ENCODE measurements around the gene PTPN5.
"Not testable (repeated sequence)": the region's sequence is repeated elsewhere in the genome, so short reads cannot be mapped to it uniquely, and the experiment has no call there.

Gene PTPN5

GRCh38 chr11:18791207-18791968 lies at the start of gene PTPN5:
PTPN5 (minus strand) TSS chr11:18791798; CDS start chr11:18771958, 19,840 bp downstream.
- DNase-seq (ENCODE audit: low read depth, low spot score) = no peak
- H3K4me3 ChIP-seq (ENCODE audit: low read depth, low read length) = peak within 1 kb of the TSS; percentile 20; the same call in 1 of the 2 replicates
- ChIA-PET CTCF (interaction anchor here (1.3 kb wide), 1 partner anchor 16 kb away, joined by 4 read pairs; no protein-coding TSS in a partner anchor), POLR2A (no interaction called here)
- TF ChIP-seq CTCF (IDR thresholded peaks at IDR 0.05; ENCODE audit: insufficient read depth, low read length, missing control alignments) = no peak

GRCh38 chr11:18836417-18836816 lies 44.8 kb upstream of the PTPN5 start:
- TF ChIP-seq CTCF (IDR thresholded peaks at IDR 0.05; ENCODE audit: insufficient read depth, low read length, missing control alignments) = no peak
- DNase-seq (ENCODE audit: low read depth, low spot score) = no peak
- CTCF ChIA-PET = no interaction called here
- no peak overlapping the region for H3K4me3 ChIP-seq (ENCODE audit: low read depth, low read length)
- POLR2A ChIA-PET = no interaction called here

GRCh38 chr11:18834754-18835466 lies 43.3 kb upstream of the PTPN5 start:
- no peak for DNase-seq (ENCODE audit: low read depth, low spot score)
- H3K4me3 ChIP-seq (ENCODE audit: low read depth, low read length) = no peak overlapping the region
- POLR2A ChIA-PET = no interaction called here
- CTCF ChIA-PET = no interaction called here
- no peak for TF ChIP-seq CTCF (IDR thresholded peaks at IDR 0.05; ENCODE audit: insufficient read depth, low read length, missing control alignments)

GRCh38 chr11:18820160-18820559 lies 28.6 kb upstream of the PTPN5 start:
- DNase-seq (ENCODE audit: low read depth, low spot score); H3K4me3 ChIP-seq (ENCODE audit: low read depth, low read length); POLR2A ChIA-PET: not testable (repeated sequence)
- CTCF ChIA-PET = interaction anchor here (0.6 kb wide), 1 partner anchor 504 kb away, joined by 3 read pairs; no protein-coding TSS in a partner anchor

GRCh38 chr11:18804199-18804999 lies 12.8 kb upstream of the PTPN5 start:
- DNase-seq (ENCODE audit: low read depth, low spot score) = no peak
- no peak overlapping the region for H3K4me3 ChIP-seq (ENCODE audit: low read depth, low read length)
- ChIA-PET POLR2A (no interaction called here), CTCF (interaction anchor here (1.4 to 2.0 kb wide), 2 partner anchors 12 to 29 kb away, joined by 3 to 6 read pairs; no protein-coding TSS in a partner anchor)
- no peak for TF ChIP-seq CTCF (IDR thresholded peaks at IDR 0.05; ENCODE audit: insufficient read depth, low read length, missing control alignments)

GRCh38 chr11:18802381-18803257 lies 11.0 kb upstream of the PTPN5 start:
- TF ChIP-seq CTCF (IDR thresholded peaks at IDR 0.05; ENCODE audit: insufficient read depth, low read length, missing control alignments) = peak; percentile 47
- POLR2A ChIA-PET = no interaction called here
- CTCF ChIA-PET = interaction anchor here (0.6 to 4.1 kb wide), 7 partner anchors 9 to 687 kb away, joined by 3 to 16 read pairs (median 6); no protein-coding TSS in a partner anchor
- peak; percentile 34 for DNase-seq (ENCODE audit: low read depth, low spot score)
- no peak overlapping the region for H3K4me3 ChIP-seq (ENCODE audit: low read depth, low read length)

All from AG04449 (cell line).